EH (cell line): ENCODE results near the gene DNAJC13.
A peak's percentile ranks its signal among the peaks of the same experiment; 100 is the strongest.

ENCODE experiments used
- DNase-seq: peaks from one replicate; pipeline ENCODE4 v3.0.0-alpha.2; 2015; ENCODE audit warnings: low read depth

Gene DNAJC13

GRCh38 chr3:132405188-132405587 lies 12.1 kb upstream of the DNAJC13 start:
- no peak for DNase-seq

- peak; percentile 34 for DNase-seq
Observed at GRCh38 chr3:132405609-132406299, 11.5 kb upstream of the DNAJC13 start.

- DNase-seq, result no peak
Observed at GRCh38 chr3:132406587-132406986, 10.7 kb upstream of the DNAJC13 start.

GRCh38 chr3:132407025-132407424 lies 10.3 kb upstream of the DNAJC13 start:
- no peak for DNase-seq

GRCh38 chr3:132414841-132415240 lies 2.5 kb upstream of the DNAJC13 start:
- no peak for DNase-seq

GRCh38 chr3:132416161-132416560 lies 1.1 kb upstream of the DNAJC13 start:
- no peak for DNase-seq

GRCh38 chr3:132417695-132418411 lies 551 bp downstream of the DNAJC13 start:
- peak; percentile 83 for DNase-seq

- no peak for DNase-seq
Observed at GRCh38 chr3:132418916-132419315, 1.6 kb downstream of the DNAJC13 start.

GRCh38 chr3:132421832-132422231 lies 4.5 kb downstream of the DNAJC13 start:
- peak; percentile 84 for DNase-seq

GRCh38 chr3:132422531-132422930 lies 5.2 kb downstream of the DNAJC13 start:
- DNase-seq, result no peak

- DNase-seq, result peak; percentile 81
Observed at GRCh38 chr3:132432639-132433038, 15.3 kb downstream of the DNAJC13 start.

- DNase-seq, result no peak
Observed at GRCh38 chr3:132433121-132433520, 15.8 kb downstream of the DNAJC13 start.

- no peak for DNase-seq
Observed at GRCh38 chr3:132435224-132435910, 18.1 kb downstream of the DNAJC13 start.

GRCh38 chr3:132435911-132436425 lies 18.7 kb downstream of the DNAJC13 start:
- no peak for DNase-seq

- no peak for DNase-seq
Observed at GRCh38 chr3:132443421-132443820, 26.1 kb downstream of the DNAJC13 start.

- peak; percentile 63 for DNase-seq
Observed at GRCh38 chr3:132444383-132444782, 27.1 kb downstream of the DNAJC13 start.

- peak; percentile 94 for DNase-seq
Observed at GRCh38 chr3:132445817-132446216, 28.5 kb downstream of the DNAJC13 start.

GRCh38 chr3:132448216-132448961 lies 31.1 kb downstream of the DNAJC13 start:
- DNase-seq, result peak; percentile 88

GRCh38 chr3:132456136-132456535 lies 38.8 kb downstream of the DNAJC13 start:
- no peak for DNase-seq

GRCh38 chr3:132456571-132456970 lies 39.3 kb downstream of the DNAJC13 start:
- no peak for DNase-seq

GRCh38 chr3:132457286-132457685 lies 40.0 kb downstream of the DNAJC13 start:
- no peak for DNase-seq

- no peak for DNase-seq
Observed at GRCh38 chr3:132459551-132459950, 42.2 kb downstream of the DNAJC13 start.
